G401 (cell line): ENCODE measurements around the gene DGKI. TPM values are rescaled to one million over a fixed set of nuclear protein-coding genes. Genes with fewer than 3 reads are reported as not detected.
A peak's percentile ranks its signal among the peaks of the same experiment; 100 is the strongest.

Experiments
- DNase-seq: peaks from one replicate; pipeline ENCODE4 v3.0.0-alpha.2; 2015; ENCODE audit warnings: low spot score
- in situ Hi-C: cut with HindIII; loops from 2 replicates; pipeline ENCODE4 v1.10.0; 2016; ENCODE audit warnings: low sequenced_read_pairs, mixed read lengths
- total RNA-seq: library from RNA; depleted of rRNA; stranded (reverse); fragments of >200 nt; shearing (Covaris generic); gene quantifications from 2 replicates; pipeline ENCODE4 v1.2.3, GENCODE V29; 2014

DGKI gene
- total RNA-seq, 1 experiment from 2014 or later: not detected

- in situ Hi-C loops: no loop called here
- no peak for DNase-seq
Measured at GRCh38 chr7:137421366-137421765, 425.4 kb downstream of the DGKI start.

GRCh38 chr7:137418841-137419240 is 427.9 kb downstream of the DGKI start:
- DNase-seq: no peak
- in situ Hi-C loops: no loop called here

GRCh38 chr7:137417464-137417863 is 429.3 kb downstream of the DGKI start:
- in situ Hi-C loops: no loop called here
- no peak for DNase-seq

GRCh38 chr7:137413901-137414300 is 432.9 kb downstream of the DGKI start:
- in situ Hi-C loops: no loop called here
- no peak for DNase-seq

GRCh38 chr7:137411446-137411845 is 435.3 kb downstream of the DGKI start:
- in situ Hi-C loops: no loop called here
- DNase-seq: no peak

- DNase-seq: no peak
- in situ Hi-C loops: no loop called here
Measured at GRCh38 chr7:137408126-137408525, 438.6 kb downstream of the DGKI start.

GRCh38 chr7:137407078-137407477 is 439.7 kb downstream of the DGKI start:
- in situ Hi-C loops: no loop called here
- no peak for DNase-seq

- DNase-seq: no peak
- in situ Hi-C loops: no loop called here
Measured at GRCh38 chr7:137404660-137405317, 442.0 kb downstream of the DGKI start.

GRCh38 chr7:137403353-137403695 is 443.4 kb downstream of the DGKI start:
- DNase-seq: no peak

GRCh38 chr7:137402536-137403352 is 444.0 kb downstream of the DGKI start:
- DNase-seq: no peak
- in situ Hi-C loops: no loop called here

More at GRCh38 chr7:137403353-137403695, 443.4 kb downstream of the DGKI start:
- in situ Hi-C loops: no loop called here

GRCh38 chr7:137399827-137400823 is 446.6 kb downstream of the DGKI start:
- in situ Hi-C loops: no loop called here
- no peak for DNase-seq

- in situ Hi-C loops: no loop called here
- no peak for DNase-seq
Measured at GRCh38 chr7:137396051-137396450, 450.7 kb downstream of the DGKI start.

- in situ Hi-C loops: no loop called here
- DNase-seq: peak; percentile 71
Measured at GRCh38 chr7:137395420-137395819, 451.4 kb downstream of the DGKI start.

GRCh38 chr7:137393570-137393969 is 453.2 kb downstream of the DGKI start:
- in situ Hi-C loops: no loop called here
- no peak for DNase-seq

- in situ Hi-C loops: no loop called here
- DNase-seq: no peak
Measured at GRCh38 chr7:137390076-137390475, 456.7 kb downstream of the DGKI start.

GRCh38 chr7:137388916-137389315 is 457.9 kb downstream of the DGKI start:
- in situ Hi-C loops: no loop called here
- no peak for DNase-seq

- in situ Hi-C loops: no loop called here
- DNase-seq: no peak
Measured at GRCh38 chr7:137386966-137387365, 459.8 kb downstream of the DGKI start.

GRCh38 chr7:137381045-137381444 is 465.7 kb downstream of the DGKI start:
- in situ Hi-C loops: no loop called here
- DNase-seq: no peak

- no peak for DNase-seq
- in situ Hi-C loops: no loop called here
Measured at GRCh38 chr7:137373507-137373906, 473.3 kb downstream of the DGKI start.

- in situ Hi-C loops: no loop called here
- DNase-seq: no peak
Measured at GRCh38 chr7:137371616-137372015, 475.2 kb downstream of the DGKI start.
